ENCODE measurements around the gene C2orf68.

Gene C2orf68

DNA sequence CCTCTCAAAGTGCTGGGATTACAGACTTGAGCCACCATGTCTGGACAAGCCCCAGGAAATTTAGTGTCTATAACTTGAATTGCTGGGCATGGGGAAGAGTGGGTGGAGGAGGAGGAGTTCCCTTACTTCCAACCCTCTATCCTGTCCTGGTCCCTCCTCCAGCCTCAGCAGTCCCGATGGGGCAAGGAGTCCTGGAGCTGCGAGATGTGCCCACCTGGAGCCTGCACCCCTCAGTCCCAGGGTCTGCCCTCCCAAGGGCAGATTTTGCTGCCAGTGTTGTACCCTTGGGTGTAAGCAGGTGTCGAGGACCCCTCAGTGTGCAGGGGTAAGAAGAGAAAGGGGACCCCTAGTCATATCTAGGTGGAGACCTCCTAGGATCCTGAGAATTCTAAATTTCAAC lies 31.7 kb downstream of the C2orf68 start:
- H3K4me3 ChIP-seq (replicated peaks; ENCODE audit: low read depth, low read length), result no peak overlapping the region

DNA sequence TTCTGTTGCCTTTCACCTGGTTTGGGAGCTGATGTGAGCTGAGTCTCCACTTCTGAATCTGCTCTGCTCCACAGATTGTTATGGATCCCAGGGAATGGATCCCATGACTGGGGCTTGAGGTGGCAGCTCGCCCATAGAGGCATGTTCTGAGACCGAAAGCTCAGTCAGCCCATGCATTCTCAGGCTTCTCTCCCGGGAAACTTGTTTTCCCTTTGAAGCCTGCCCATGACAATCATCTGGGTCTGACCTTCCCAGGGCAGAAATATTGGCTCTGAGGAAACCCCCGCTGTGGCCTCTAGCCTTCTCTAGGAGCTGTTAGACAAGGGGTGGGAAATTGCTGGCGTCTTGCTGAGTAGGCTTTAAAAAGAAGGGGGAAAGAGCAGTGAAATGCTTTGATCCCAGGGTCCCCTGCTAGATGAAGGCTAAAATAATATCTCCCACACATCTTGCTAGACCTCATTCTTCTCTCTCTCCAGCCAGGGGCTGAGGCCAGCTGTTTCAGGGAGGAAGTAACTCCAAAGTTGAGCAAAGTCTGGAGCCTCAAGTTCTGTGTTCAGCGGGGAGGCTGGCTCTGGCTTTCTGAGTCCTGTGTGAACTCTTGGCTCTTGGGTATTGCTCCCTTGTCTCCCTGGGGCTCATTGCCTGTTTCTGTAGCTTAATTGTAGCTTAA lies 32.5 kb downstream of the C2orf68 start:
- DNase-seq (ENCODE audit: extremely low read depth, low read depth), result no peak
- no peak overlapping the region for H3K4me3 ChIP-seq (replicated peaks; ENCODE audit: low read depth, low read length)
- TF ChIP-seq, protein P1, sequence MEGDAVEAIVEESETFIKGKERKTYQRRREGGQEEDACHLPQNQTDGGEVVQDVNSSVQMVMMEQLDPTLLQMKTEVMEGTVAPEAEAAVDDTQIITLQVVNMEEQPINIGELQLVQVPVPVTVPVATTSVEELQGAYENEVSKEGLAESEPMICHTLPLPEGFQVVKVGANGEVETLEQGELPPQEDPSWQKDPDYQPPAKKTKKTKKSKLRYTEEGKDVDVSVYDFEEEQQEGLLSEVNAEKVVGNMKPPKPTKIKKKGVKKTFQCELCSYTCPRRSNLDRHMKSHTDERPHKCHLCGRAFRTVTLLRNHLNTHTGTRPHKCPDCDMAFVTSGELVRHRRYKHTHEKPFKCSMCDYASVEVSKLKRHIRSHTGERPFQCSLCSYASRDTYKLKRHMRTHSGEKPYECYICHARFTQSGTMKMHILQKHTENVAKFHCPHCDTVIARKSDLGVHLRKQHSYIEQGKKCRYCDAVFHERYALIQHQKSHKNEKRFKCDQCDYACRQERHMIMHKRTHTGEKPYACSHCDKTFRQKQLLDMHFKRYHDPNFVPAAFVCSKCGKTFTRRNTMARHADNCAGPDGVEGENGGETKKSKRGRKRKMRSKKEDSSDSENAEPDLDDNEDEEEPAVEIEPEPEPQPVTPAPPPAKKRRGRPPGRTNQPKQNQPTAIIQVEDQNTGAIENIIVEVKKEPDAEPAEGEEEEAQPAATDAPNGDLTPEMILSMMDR (IDR thresholded peaks at IDR 0.05; ENCODE audit: low read depth, low read length, missing control alignments), result no peak

More for the DNA sequence above, 31.7 kb downstream of the C2orf68 start:
- TF ChIP-seq, protein P1 (IDR thresholded peaks at IDR 0.05; ENCODE audit: low read depth, low read length, missing control alignments), result no peak
- DNase-seq (ENCODE audit: extremely low read depth, low read depth), result no peak

DNA sequence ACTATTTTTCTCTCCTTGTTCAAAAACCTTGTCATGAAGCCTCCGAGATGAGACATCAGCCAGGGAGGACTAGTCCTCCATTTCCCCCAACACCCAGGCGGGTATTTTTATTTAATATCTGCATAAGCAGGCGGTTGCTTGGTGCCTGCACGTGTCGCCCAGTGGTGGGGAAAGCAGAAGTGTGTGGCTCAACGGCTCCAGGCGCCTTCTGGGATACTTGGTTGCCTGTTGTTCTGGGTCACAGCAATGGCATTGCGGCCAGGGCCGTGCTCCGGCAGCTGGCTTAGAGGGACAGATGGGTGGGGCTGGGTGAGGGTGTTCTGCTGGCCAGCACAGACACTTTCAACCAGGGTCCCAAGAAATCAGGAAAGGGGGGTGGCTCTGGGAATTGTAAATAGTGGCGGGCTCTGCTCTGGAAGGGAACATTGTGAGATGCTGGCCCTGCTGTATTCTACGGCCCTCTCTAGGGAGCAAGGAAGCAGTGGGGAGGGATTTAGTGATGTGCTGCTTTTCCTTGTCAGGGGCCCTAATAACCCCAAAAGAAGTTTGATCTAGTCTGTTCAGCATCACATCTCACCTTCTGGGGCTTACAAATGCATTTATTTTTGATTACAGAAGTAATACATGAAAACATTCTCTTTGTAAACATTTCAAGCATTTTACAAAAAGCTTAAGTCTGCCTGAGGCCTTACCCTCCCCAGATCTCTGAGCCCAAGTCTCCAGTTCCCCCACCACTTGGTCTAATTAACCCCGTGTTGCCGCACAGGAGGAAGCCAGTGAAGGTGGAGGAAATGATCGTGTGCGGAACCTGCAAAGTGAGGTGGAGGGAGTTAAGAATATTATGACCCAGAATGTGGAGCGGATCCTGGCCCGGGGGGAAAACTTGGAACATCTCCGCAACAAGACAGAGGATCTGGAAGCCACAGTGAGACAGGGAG lies 33.4 kb downstream of the C2orf68 start:
- DNase-seq (ENCODE audit: extremely low read depth, low read depth), result no peak
- H3K4me3 ChIP-seq (replicated peaks; ENCODE audit: low read depth, low read length), result no peak overlapping the region
- TF ChIP-seq, protein P1 (IDR thresholded peaks at IDR 0.05; ENCODE audit: low read depth, low read length, missing control alignments), result no peak

DNA sequence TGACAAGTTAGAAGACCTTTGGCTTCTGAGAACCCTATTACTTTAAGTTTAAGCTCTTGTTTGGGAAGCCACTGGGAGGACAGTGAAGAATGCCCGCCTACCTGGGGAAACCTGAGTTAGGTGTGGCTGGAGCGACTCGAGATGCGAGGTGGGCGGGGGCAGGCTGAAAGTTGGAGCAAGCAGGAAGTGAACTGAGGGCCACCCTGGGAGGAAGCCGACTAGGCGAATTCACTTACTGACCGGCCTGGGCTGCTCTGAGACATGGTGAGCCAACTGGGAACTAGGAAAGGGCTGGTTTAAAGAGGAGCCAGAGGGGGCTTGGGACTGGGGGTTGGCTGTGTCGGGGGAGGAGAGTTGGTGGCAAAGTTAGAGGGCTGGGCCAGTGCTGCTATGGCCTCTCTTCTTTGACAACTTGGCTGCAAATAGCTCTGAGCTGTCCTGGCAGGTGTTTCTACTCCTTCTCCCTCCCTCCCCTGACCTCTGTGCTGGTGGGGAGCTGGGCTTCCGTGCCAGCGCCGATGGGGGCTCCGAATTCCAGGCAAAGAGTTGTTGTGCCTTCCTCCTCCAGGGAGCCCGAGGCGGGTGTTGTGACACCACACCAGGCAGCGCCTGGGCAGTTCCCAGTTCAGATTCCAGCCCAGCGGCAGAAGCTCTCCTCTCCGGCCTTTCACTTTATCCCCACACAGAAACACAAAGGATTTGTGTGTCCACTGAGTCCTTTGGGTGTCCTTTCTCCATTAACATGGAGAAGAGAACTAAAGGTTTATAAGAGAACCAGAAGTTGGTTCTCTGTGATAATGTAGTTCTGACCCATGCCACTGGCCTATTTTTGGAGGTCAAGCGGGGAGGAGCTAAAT lies 34.3 kb downstream of the C2orf68 start, which contains the start of gene VAMP8:
Gene VAMP8 (plus strand): TSS at position 201 of the 857 bp plus-strand sequence. CDS start 61 bp downstream, at position 262.
- no peak for DNase-seq (ENCODE audit: extremely low read depth, low read depth)
- no peak within 1 kb of the TSS for H3K4me3 ChIP-seq (replicated peaks; ENCODE audit: low read depth, low read length)
- TF ChIP-seq, protein P1 (IDR thresholded peaks at IDR 0.05; ENCODE audit: low read depth, low read length, missing control alignments), result no peak

DNA sequence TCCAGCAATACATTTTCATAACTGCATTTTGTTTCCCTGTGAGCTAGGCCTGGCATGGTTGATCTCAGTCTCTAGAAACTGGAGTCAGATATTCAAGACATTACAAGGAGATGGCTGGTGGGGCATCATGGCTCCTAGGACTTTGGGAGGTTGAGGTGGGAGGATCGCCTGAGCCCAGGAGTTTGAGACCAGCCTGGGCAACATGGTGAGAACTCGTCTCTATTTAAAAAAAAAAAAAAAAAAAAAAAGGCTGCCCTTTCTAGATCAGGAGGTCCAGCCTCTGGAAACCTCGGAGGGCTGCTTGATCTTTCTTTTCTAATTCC lies 34.8 kb downstream of the C2orf68 start:
- TF ChIP-seq, protein P1 (IDR thresholded peaks at IDR 0.05; ENCODE audit: low read depth, low read length, missing control alignments), result no peak
- no peak for DNase-seq (ENCODE audit: extremely low read depth, low read depth)
- no peak overlapping the region for H3K4me3 ChIP-seq (replicated peaks; ENCODE audit: low read depth, low read length)

DNA sequence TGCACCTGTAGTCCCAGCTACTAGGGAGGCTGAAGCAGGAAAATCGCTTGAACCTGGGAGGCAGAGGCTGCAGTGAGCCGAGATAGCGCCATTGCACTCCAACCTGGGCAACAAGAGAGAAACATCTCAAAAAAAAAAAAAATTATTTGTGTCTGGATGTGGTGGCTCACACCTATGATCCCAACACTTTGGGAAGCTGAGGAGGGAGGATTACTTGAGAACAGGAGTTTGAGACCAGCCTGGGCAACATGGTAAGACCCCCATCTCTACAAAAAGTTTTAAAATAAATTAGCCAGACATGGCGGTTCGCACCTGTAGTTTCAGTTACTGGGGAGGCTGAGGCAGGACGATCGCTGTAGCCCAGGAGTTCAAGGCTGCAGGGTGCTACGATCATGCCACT lies 36.1 kb downstream of the C2orf68 start:
- no peak overlapping the region for H3K4me3 ChIP-seq (replicated peaks; ENCODE audit: low read depth, low read length)
- TF ChIP-seq, protein P1 (IDR thresholded peaks at IDR 0.05; ENCODE audit: low read depth, low read length, missing control alignments), result no peak
- no peak for DNase-seq (ENCODE audit: extremely low read depth, low read depth)
